ENCODE results near the gene RCE1. TPM values are rescaled to one million over a fixed set of nuclear protein-coding genes. Genes with fewer than 3 reads are reported as not detected.

The RCE1 gene
- total RNA-seq, 2 donors from 2014 or later, result 27.2 to 29.6 TPM

Other genes starting within 250 kb of the RCE1 start
- 10 to 100 TPM; 85.6 to 97.3 TPM for gene RBM14, start 226.8 kb upstream of the RCE1 start, total RNA-seq
- 100 to 1,000 TPM; 116 to 135 TPM for gene RBM4, start 204.7 kb upstream of the RCE1 start, total RNA-seq
- gene RBM4B, start 165.6 kb upstream of the RCE1 start, total RNA-seq, result 10 to 100 TPM; 12.5 to 18.4 TPM
- gene SPTBN2, start 114.2 kb upstream of the RCE1 start, total RNA-seq, result 1 to 10 TPM in 1 of 2 donors, under 1 TPM in 1; 0.69 to 1.5 TPM
- gene LRFN4, start 13.6 kb downstream of the RCE1 start, total RNA-seq, result 10 to 100 TPM; 13.4 to 18.3 TPM
- 10 to 100 TPM in 1 of 2 donors, 1 to 10 TPM in 1; 9.1 to 12.7 TPM for gene PC, start 114.9 kb downstream of the RCE1 start, total RNA-seq
- not detected for gene C11orf86, start 131.9 kb downstream of the RCE1 start, total RNA-seq
- gene SYT12, start 179.7 kb downstream of the RCE1 start, total RNA-seq, result not detected
- gene RHOD, start 213.4 kb downstream of the RCE1 start, total RNA-seq, result 1 to 10 TPM; 2.6 to 3.4 TPM

All from activated T-cell treated with anti-CD3 and anti-CD28 coated beads, Interleukin-2, amount 50 U/mL, for 72 hours (primary cell).